NCI-H1417 (cell line): ENCODE data around the gene SMAD2.
A peak's percentile ranks its signal among the peaks of the same experiment; 100 is the strongest.
"Not testable (repeated sequence)": the region's sequence is repeated elsewhere in the genome, so short reads cannot be mapped to it uniquely, and the experiment has no call there.

Experiments
- DNase-seq, 3 experiments: peaks; one replicate each; lab custom pipeline; 2025; lab: John Stamatoyannopoulos, UW

The SMAD2 gene

GRCh38 chr18:47844828-47845498, 85.5 kb downstream of the SMAD2 start:
- no peak for DNase-seq

- no peak for DNase-seq
Observed at GRCh38 chr18:47842836-47843235, 87.6 kb downstream of the SMAD2 start.

GRCh38 chr18:47838396-47838795, 92.1 kb downstream of the SMAD2 start:
- DNase-seq, result no peak

GRCh38 chr18:47832348-47832747, 98.1 kb downstream of the SMAD2 start:
- no peak for DNase-seq

- DNase-seq, result no peak
Observed at GRCh38 chr18:47831351-47831750, 99.1 kb downstream of the SMAD2 start.

- DNase-seq, result no peak
Observed at GRCh38 chr18:47830772-47831171, 99.7 kb downstream of the SMAD2 start.

- no peak for DNase-seq
Observed at GRCh38 chr18:47829831-47830230, 100.6 kb downstream of the SMAD2 start.

- DNase-seq, result not testable (repeated sequence)
Observed at GRCh38 chr18:47828031-47828430, 102.4 kb downstream of the SMAD2 start.

GRCh38 chr18:47826157-47827074, 104.0 kb downstream of the SMAD2 start:
- peak in 1 of 3 experiments; percentile 16 for DNase-seq

- DNase-seq, result no peak
Observed at GRCh38 chr18:47821314-47821713, 109.1 kb downstream of the SMAD2 start.

- DNase-seq, result no peak
Observed at GRCh38 chr18:47817795-47818077, 112.7 kb downstream of the SMAD2 start.

- DNase-seq, result no peak
Observed at GRCh38 chr18:47817017-47817794, 113.3 kb downstream of the SMAD2 start.

- no peak for DNase-seq
Observed at GRCh38 chr18:47815486-47816270, 114.8 kb downstream of the SMAD2 start.

- DNase-seq, result peak in 1 of 3 experiments; percentile 45
Observed at GRCh38 chr18:47809420-47809819, 121.0 kb downstream of the SMAD2 start.

GRCh38 chr18:47802802-47803201, 127.7 kb downstream of the SMAD2 start:
- no peak for DNase-seq

GRCh38 chr18:47801817-47802216, 128.6 kb downstream of the SMAD2 start:
- no peak for DNase-seq

GRCh38 chr18:47800756-47801155, 129.7 kb downstream of the SMAD2 start:
- DNase-seq, result no peak

GRCh38 chr18:47800248-47800647, 130.2 kb downstream of the SMAD2 start:
- no peak for DNase-seq

GRCh38 chr18:47799376-47799775, 131.1 kb downstream of the SMAD2 start:
- no peak for DNase-seq

GRCh38 chr18:47798366-47798765, 132.1 kb downstream of the SMAD2 start:
- no peak for DNase-seq

- no peak for DNase-seq
Observed at GRCh38 chr18:47797126-47797525, 133.3 kb downstream of the SMAD2 start.

- DNase-seq, result no peak
Observed at GRCh38 chr18:47795434-47795814, 135.0 kb downstream of the SMAD2 start.
